Loucy (cell line): ENCODE results near the gene JADE2.

Experiments
- EZH2phosphoT487 ChIP-seq: fragments of 200-600 bp; IDR thresholded peaks from 2 replicates; pipeline ENCODE4 v1.6.1; 2018; ENCODE audit warnings: antibody characterized with exemption, mild to moderate bottlenecking, moderate library complexity, borderline replicate concordance
- TF ChIP-seq, protein P1 (sequence below): fragments of 200-600 bp; sonication (generic); conservative IDR thresholded peaks from 2 replicates; pipeline ENCODE4 v1.5.1; 2014; ENCODE audit warnings: mild to moderate bottlenecking, antibody characterized with exemption, low read length

DNA sequence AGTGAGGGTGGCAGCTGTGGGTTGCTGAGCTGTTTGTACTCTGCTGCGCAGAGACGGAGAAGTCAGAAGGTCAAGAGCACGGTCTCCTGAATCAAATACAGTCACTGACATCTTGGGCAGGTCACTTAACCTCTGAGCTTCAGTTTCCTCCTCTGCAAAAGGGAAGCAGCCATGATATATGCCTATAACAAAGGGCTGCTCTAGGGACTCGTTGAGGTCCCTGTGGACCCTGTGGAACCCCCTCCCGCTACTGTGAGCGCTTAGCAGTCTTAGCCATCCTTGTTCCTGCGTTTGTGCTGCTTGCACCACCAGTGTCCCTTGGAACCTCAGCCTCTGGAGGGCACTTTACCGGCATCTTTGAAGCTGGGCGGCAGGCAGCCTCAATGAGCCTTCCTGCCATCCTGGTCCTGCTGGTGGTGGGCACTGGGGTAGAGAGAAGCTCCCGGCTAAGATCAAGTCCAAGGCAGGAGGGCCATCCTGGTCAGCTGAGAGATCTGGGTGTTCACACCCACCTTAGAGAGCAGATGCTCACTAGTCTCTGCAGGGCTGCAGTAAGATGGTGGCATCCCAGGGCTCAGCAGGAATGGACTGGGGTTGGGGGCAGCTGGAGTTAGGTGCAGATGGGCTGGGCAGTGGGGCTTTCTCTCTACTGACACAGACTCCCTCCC lies 8.7 kb downstream of the JADE2 start:
- TF ChIP-seq, protein P1, sequence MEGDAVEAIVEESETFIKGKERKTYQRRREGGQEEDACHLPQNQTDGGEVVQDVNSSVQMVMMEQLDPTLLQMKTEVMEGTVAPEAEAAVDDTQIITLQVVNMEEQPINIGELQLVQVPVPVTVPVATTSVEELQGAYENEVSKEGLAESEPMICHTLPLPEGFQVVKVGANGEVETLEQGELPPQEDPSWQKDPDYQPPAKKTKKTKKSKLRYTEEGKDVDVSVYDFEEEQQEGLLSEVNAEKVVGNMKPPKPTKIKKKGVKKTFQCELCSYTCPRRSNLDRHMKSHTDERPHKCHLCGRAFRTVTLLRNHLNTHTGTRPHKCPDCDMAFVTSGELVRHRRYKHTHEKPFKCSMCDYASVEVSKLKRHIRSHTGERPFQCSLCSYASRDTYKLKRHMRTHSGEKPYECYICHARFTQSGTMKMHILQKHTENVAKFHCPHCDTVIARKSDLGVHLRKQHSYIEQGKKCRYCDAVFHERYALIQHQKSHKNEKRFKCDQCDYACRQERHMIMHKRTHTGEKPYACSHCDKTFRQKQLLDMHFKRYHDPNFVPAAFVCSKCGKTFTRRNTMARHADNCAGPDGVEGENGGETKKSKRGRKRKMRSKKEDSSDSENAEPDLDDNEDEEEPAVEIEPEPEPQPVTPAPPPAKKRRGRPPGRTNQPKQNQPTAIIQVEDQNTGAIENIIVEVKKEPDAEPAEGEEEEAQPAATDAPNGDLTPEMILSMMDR, result no peak
- TF ChIP-seq EZH2phosphoT487, result no peak
